22Rv1 (cell line): ENCODE results near the gene CMSS1.

ENCODE experiments used
- H3K27ac ChIP-seq: fragments of 450-650 bp; 2 replicates; pipeline ENCODE4 v1.5.1; 2017
- ZFX ChIP-seq: fragments of 450-650 bp; IDR thresholded peaks from 2 replicates; pipeline ENCODE4 v1.6.1; 2017; ENCODE audit warnings: antibody characterized with exemption, borderline replicate concordance
- TF ChIP-seq, protein P1 (sequence below): fragments of 450-650 bp; IDR thresholded peaks from 2 replicates; pipeline ENCODE4 v1.5.1; 2017; ENCODE audit warnings: mild to moderate bottlenecking

CMSS1 gene

DNA sequence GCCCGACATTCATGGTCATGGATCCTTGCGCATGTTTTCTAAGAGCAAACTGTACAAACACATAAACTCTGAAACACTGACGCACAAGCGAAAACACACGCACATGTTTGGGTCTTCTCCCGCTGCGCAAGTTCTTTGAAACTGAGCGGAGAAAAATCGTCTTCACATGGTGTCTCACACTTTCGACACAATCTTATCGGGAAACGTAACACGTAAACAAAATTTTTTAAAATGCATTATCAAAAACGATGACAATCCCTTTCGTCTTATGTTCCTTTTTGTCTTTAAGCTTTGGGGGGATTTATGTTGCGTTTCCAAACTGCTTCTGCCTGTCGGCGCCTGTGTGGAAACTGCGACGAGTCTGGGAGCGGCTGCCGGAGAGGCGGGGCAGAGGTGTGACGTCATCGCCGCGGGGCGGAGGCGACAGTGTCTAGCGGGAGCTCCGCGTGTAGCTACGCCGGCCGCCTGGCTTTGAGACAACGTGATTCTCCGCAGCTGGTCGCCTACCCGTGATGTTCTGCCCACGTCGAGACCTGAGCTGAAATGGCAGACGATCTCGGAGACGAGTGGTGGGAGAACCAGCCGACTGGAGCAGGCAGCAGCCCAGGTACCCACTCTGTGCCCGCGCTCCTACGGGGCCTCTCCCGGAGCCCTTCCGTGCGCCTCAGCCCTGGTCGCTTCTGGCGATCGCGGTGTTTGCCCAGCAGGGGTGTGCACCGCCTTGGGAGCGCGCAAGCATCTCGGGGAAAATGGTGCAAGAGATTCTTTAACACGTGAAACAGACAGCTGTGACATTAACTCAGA is at the start of gene CMSS1:
TSS of gene CMSS1 (plus strand) at position 426 of the 804 bp plus-strand sequence.
- H3K27ac ChIP-seq, result peak within 1 kb of the TSS; percentile 79
- no peak for TF ChIP-seq ZFX
- TF ChIP-seq, protein P1, sequence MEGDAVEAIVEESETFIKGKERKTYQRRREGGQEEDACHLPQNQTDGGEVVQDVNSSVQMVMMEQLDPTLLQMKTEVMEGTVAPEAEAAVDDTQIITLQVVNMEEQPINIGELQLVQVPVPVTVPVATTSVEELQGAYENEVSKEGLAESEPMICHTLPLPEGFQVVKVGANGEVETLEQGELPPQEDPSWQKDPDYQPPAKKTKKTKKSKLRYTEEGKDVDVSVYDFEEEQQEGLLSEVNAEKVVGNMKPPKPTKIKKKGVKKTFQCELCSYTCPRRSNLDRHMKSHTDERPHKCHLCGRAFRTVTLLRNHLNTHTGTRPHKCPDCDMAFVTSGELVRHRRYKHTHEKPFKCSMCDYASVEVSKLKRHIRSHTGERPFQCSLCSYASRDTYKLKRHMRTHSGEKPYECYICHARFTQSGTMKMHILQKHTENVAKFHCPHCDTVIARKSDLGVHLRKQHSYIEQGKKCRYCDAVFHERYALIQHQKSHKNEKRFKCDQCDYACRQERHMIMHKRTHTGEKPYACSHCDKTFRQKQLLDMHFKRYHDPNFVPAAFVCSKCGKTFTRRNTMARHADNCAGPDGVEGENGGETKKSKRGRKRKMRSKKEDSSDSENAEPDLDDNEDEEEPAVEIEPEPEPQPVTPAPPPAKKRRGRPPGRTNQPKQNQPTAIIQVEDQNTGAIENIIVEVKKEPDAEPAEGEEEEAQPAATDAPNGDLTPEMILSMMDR, result peak; percentile 23; the same call in 1 of the 2 replicates

DNA sequence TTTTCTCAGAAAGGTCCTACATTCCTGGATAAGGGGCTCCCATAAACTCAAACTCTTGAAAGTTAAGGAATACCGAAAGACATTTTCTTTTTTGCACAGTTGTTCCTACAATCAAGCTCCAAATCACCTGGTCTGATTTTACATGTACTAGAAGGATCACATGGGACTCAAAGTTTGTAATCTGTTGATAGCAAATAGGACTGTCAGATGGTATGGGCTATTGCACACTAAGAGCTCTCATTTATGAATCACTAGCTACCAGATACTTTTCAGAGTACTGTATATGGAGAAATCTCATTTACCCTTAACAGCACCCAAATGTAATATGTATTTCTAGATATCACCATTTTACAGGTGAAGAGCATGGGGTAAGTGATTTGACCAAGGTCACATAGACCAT is 49.5 kb upstream of the CMSS1 start:
- no peak for TF ChIP-seq ZFX
- TF ChIP-seq, protein P1, result no peak
- H3K27ac ChIP-seq, result no peak overlapping the region

GRCh38 chr3:99768808-99769501 is 48.7 kb upstream of the CMSS1 start:
- H3K27ac ChIP-seq, result no peak overlapping the region
- TF ChIP-seq, protein P1, result no peak
- TF ChIP-seq ZFX, result no peak

- no peak overlapping the region for H3K27ac ChIP-seq
- TF ChIP-seq ZFX, result no peak
- TF ChIP-seq, protein P1, result no peak
Observed at GRCh38 chr3:99772171-99772570, 45.5 kb upstream of the CMSS1 start.

GRCh38 chr3:99772671-99773070 is 45.0 kb upstream of the CMSS1 start:
- no peak for TF ChIP-seq ZFX
- TF ChIP-seq, protein P1, result no peak
- H3K27ac ChIP-seq, result no peak overlapping the region

GRCh38 chr3:99774467-99774866 is 43.2 kb upstream of the CMSS1 start:
- TF ChIP-seq, protein P1, result no peak
- no peak for TF ChIP-seq ZFX
- no peak overlapping the region for H3K27ac ChIP-seq
